Glutamatergic neuron (in vitro differentiated cells): Measurements from ENCODE around the gene GPR161. TPM values are rescaled to one million over a fixed set of nuclear protein-coding genes. Genes with fewer than 3 reads are reported as not detected.

Experiments
- DNase-seq: peaks from one replicate; pipeline ENCODE4 v3.0.0; 2022
- H3K27ac Mint-ChIP-seq: one replicate; pipeline ENCODE4 v1.8.0; 2020; ENCODE audit warnings: mild to moderate bottlenecking, mixed read lengths, inconsistent platforms; ENCODE audit not compliant: unreplicated experiment
- H3K27me3 Mint-ChIP-seq: one replicate; pipeline ENCODE4 v1.8.0; 2020; ENCODE audit warnings: mild to moderate bottlenecking, moderate library complexity, mixed read lengths, inconsistent platforms; ENCODE audit not compliant: unreplicated experiment
- H3K36me3 Mint-ChIP-seq: one replicate; pipeline ENCODE4 v1.8.0; 2020; ENCODE audit warnings: mild to moderate bottlenecking, mixed read lengths, inconsistent platforms; ENCODE audit not compliant: unreplicated experiment
- H3K4me1 Mint-ChIP-seq: one replicate; pipeline ENCODE4 v1.8.0; 2020; ENCODE audit warnings: mild to moderate bottlenecking, low read depth, mixed read lengths, inconsistent platforms; ENCODE audit not compliant: unreplicated experiment
- H3K4me3 Mint-ChIP-seq: one replicate; pipeline ENCODE4 v1.8.0; 2020; ENCODE audit warnings: mild to moderate bottlenecking, mixed read lengths, inconsistent platforms; ENCODE audit not compliant: unreplicated experiment
- H3K9me3 Mint-ChIP-seq: one replicate; pipeline ENCODE4 v1.8.0; 2020; ENCODE audit warnings: mild to moderate bottlenecking, moderate library complexity, mixed read lengths, inconsistent platforms; ENCODE audit not compliant: unreplicated experiment
- CTCF ChIP-seq: fragments of 200-600 bp; sonication (generic); IDR thresholded peaks from one replicate; pipeline ENCODE4 v1.5.0; 2021; ENCODE audit not compliant: partially characterized antibody, unreplicated experiment
- total RNA-seq: library from RNA; stranded (reverse); fragmentation: NEBNext Ultra II Directional; extraction: Animal tissue kit (Norgen Biotek cat#: 25700); gene quantifications from one replicate; pipeline ENCODE4 v1.2.1, GENCODE V29; 2021; ENCODE audit not compliant: unreplicated experiment

The GPR161 gene
- total RNA-seq, 1 donor from 2014 or later, result 69.3 TPM

GRCh38 chr1:168097921-168098528 lies 38.7 kb downstream of the GPR161 start:
- no peak for DNase-seq
- peaks cover 2% of the 10 kb centered on the region for H3K27me3 Mint-ChIP-seq
- no peak overlapping the region for H3K27ac Mint-ChIP-seq

GRCh38 chr1:168096296-168097165 lies 40.2 kb downstream of the GPR161 start:
- H3K4me3 Mint-ChIP-seq, result no peak overlapping the region
- TF ChIP-seq CTCF, result no peak
- peaks cover 4% of the 10 kb centered on the region for H3K27me3 Mint-ChIP-seq
- no peak overlapping the region for H3K27ac Mint-ChIP-seq
- no peak for DNase-seq
- H3K36me3 Mint-ChIP-seq, result peaks cover 26% of the 10 kb centered on the region
- peaks cover 9% of the 10 kb centered on the region for H3K9me3 Mint-ChIP-seq
- peaks cover 4% of the 10 kb centered on the region for H3K4me1 Mint-ChIP-seq

More at GRCh38 chr1:168097921-168098528, 38.7 kb downstream of the GPR161 start:
- Mint-ChIP-seq H3K36me3 (peaks cover 26% of the 10 kb centered on the region), H3K4me1 (peaks cover 2% of the 10 kb centered on the region), H3K4me3 (no peak overlapping the region), H3K9me3 (peaks cover 7% of the 10 kb centered on the region)
- no peak for TF ChIP-seq CTCF

- H3K27me3 Mint-ChIP-seq, result peaks cover 4% of the 10 kb centered on the region
- no peak for DNase-seq
- peaks cover 6% of the 10 kb centered on the region for H3K4me1 Mint-ChIP-seq
- H3K9me3 Mint-ChIP-seq, result peaks cover 10% of the 10 kb centered on the region
- H3K36me3 Mint-ChIP-seq, result peaks cover 26% of the 10 kb centered on the region
- TF ChIP-seq CTCF, result no peak
- H3K27ac Mint-ChIP-seq, result no peak overlapping the region
- H3K4me3 Mint-ChIP-seq, result no peak overlapping the region
Measured at GRCh38 chr1:168095476-168095875, 41.3 kb downstream of the GPR161 start.

- peaks cover 4% of the 10 kb centered on the region for H3K27me3 Mint-ChIP-seq
- no peak overlapping the region for H3K27ac Mint-ChIP-seq
- H3K9me3 Mint-ChIP-seq, result peaks cover 8% of the 10 kb centered on the region
- no peak overlapping the region for H3K4me3 Mint-ChIP-seq
- no peak for DNase-seq
- peaks cover 26% of the 10 kb centered on the region for H3K36me3 Mint-ChIP-seq
- TF ChIP-seq CTCF, result no peak
- peaks cover 6% of the 10 kb centered on the region for H3K4me1 Mint-ChIP-seq
Measured at GRCh38 chr1:168093616-168094015, 43.1 kb downstream of the GPR161 start.
